ENCODE results near the gene TNFRSF25. TPM values are rescaled to one million over a fixed set of nuclear protein-coding genes. Genes with fewer than 3 reads are reported as not detected.

TNFRSF25 gene
- total RNA-seq, 1 donor from 2014 or later = 10.0 TPM

GRCh38 chr1:6511561-6512244, 45.7 kb upstream of the TNFRSF25 start:
- no peak overlapping the region for H3K4me3 ChIP-seq
- DNase-seq (no peak), ATAC-seq (no peak)
- intact Hi-C loops (cut with DNase I) = no loop called here
- H3K27ac ChIP-seq = no peak overlapping the region
- no peaks in the 10 kb centered on the region for H3K36me3 ChIP-seq
- H3K9me3 ChIP-seq = no peaks in the 10 kb centered on the region
- H3K27me3 ChIP-seq = no peaks in the 10 kb centered on the region
- H3K4me1 ChIP-seq = peaks cover 5% of the 10 kb centered on the region
- TF ChIP-seq, protein P1, sequence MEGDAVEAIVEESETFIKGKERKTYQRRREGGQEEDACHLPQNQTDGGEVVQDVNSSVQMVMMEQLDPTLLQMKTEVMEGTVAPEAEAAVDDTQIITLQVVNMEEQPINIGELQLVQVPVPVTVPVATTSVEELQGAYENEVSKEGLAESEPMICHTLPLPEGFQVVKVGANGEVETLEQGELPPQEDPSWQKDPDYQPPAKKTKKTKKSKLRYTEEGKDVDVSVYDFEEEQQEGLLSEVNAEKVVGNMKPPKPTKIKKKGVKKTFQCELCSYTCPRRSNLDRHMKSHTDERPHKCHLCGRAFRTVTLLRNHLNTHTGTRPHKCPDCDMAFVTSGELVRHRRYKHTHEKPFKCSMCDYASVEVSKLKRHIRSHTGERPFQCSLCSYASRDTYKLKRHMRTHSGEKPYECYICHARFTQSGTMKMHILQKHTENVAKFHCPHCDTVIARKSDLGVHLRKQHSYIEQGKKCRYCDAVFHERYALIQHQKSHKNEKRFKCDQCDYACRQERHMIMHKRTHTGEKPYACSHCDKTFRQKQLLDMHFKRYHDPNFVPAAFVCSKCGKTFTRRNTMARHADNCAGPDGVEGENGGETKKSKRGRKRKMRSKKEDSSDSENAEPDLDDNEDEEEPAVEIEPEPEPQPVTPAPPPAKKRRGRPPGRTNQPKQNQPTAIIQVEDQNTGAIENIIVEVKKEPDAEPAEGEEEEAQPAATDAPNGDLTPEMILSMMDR (IDR thresholded peaks at IDR 0.05) = no peak

DNA sequence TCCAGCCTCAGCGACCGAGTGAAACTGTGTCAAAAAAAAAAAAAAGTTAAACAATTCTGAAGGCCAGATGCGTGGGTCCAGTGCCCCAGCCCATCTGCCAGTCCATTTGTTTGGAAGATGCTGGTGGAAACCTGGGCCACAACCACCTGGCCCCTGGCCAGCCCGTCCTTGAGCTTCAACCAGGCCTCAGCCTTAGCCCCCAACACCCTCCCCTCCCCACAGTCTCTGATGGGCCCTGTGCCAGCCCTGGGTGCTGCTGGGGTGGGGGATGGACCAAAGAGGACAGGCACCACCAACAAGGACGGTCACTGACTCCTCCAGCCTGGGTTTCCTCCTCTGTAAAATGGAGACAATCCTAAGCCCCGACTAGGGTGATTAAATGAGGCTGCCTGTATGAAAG, 45.1 kb upstream of the TNFRSF25 start:
- Histone ChIP-seq H3K4me1 (peaks cover 5% of the 10 kb centered on the region), H3K27ac (no peak overlapping the region), H3K36me3 (no peaks in the 10 kb centered on the region), H3K4me3 (no peak overlapping the region), H3K27me3 (no peaks in the 10 kb centered on the region), H3K9me3 (no peaks in the 10 kb centered on the region)
- DNase-seq (no peak), ATAC-seq (no peak)
- intact Hi-C loops (cut with DNase I) = no loop called here
- TF ChIP-seq, protein P1 (IDR thresholded peaks at IDR 0.05) = no peak

GRCh38 chr1:6510493-6510892, 44.5 kb upstream of the TNFRSF25 start:
- Histone ChIP-seq H3K9me3 (no peaks in the 10 kb centered on the region), H3K4me1 (peaks cover 5% of the 10 kb centered on the region), H3K4me3 (no peak overlapping the region), H3K27me3 (no peaks in the 10 kb centered on the region), H3K27ac (no peak overlapping the region), H3K36me3 (no peaks in the 10 kb centered on the region)
- TF ChIP-seq, protein P1 (IDR thresholded peaks at IDR 0.05) = no peak
- ATAC-seq = no peak
- intact Hi-C loops (cut with DNase I) = no loop called here
- DNase-seq = no peak

- Histone ChIP-seq H3K27ac (no peak overlapping the region), H3K4me3 (no peak overlapping the region), H3K9me3 (no peaks in the 10 kb centered on the region), H3K27me3 (no peaks in the 10 kb centered on the region), H3K4me1 (peaks cover 5% of the 10 kb centered on the region), H3K36me3 (no peaks in the 10 kb centered on the region)
- peak; percentile 78 for DNase-seq
- intact Hi-C loops (cut with DNase I) = no loop called here
- TF ChIP-seq, protein P1 (IDR thresholded peaks at IDR 0.05) = no peak
- peak; percentile 84 for ATAC-seq
Measured at GRCh38 chr1:6509919-6510291, 43.9 kb upstream of the TNFRSF25 start.

DNA sequence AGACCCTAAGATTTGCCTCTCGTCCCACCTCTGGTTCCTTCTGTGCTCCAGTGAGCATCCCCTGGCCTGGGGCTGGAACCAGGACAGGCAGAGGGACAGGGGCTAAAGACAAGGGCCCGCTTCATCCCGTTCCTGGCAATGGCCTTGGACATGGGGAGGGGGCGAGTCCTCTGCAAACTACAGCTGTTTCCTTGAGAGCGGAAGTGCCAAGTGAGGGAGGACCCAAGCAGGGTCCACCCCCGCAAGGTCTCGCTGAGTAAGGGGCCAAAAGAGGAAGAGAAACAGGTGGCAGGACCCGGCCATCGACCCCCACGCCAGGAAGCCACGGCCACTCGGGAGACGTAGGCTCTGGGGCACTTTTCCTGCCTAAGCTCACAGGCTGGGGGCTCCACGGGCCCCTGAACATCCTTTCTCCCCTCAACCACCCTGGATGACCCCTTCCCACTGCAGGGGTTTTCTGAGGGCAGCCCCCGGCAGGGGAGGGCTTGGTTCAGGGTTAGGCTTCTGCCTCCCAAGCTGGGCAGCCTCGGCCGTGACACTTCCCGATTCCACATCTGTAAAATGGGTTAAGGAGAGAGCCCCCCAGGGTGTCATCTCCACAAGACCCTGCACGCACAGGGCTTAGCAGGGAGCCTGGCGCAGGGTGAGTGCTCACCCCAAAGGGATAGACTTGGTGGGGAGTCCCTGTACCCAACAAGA, 43.4 kb upstream of the TNFRSF25 start:
- Histone ChIP-seq H3K4me1 (peaks cover 5% of the 10 kb centered on the region), H3K27me3 (no peaks in the 10 kb centered on the region), H3K27ac (no peak overlapping the region), H3K9me3 (no peaks in the 10 kb centered on the region), H3K4me3 (no peak overlapping the region), H3K36me3 (no peaks in the 10 kb centered on the region)
- TF ChIP-seq, protein P1 (IDR thresholded peaks at IDR 0.05) = no peak
- ATAC-seq (no peak), DNase-seq (no peak)
- intact Hi-C loops (cut with DNase I) = no loop called here

Data from upper lobe of right lung (tissue), 1 donor.